HL-60 (cell line): ENCODE data around the gene CYP26A1.

Source experiments
- CTCF ChIP-seq: IDR thresholded peaks from one replicate; pipeline ENCODE4 v1.5.1; 2011; ENCODE audit warnings: low read length, control low read depth, inconsistent platforms; ENCODE audit not compliant: insufficient read depth
- GABPA ChIP-seq: IDR thresholded peaks from 2 replicates; pipeline ENCODE4 v1.6.1; 2012; ENCODE audit warnings: low read depth
- POLR2AphosphoS5 ChIP-seq: IDR thresholded peaks from 2 replicates; pipeline ENCODE4 v1.6.1; 2012; ENCODE audit warnings: low read depth
- REST ChIP-seq: IDR thresholded peaks from 2 replicates; pipeline ENCODE4 v1.6.1; 2012; ENCODE audit warnings: low read depth; ENCODE audit not compliant: insufficient replicate concordance
- SPI1 ChIP-seq: IDR thresholded peaks from 2 replicates; pipeline ENCODE4 v1.6.1; 2012; ENCODE audit warnings: low read depth, mild to moderate bottlenecking, borderline replicate concordance

GRCh38 chr10:93074597-93075368, 1.1 kb downstream of the CYP26A1 start:
- TF ChIP-seq CTCF (no peak), GABPA (no peak), REST (no peak), POLR2AphosphoS5 (no peak), SPI1 (no peak)
